Measurements from ENCODE around the gene DDX28.

The DDX28 gene

DNA sequence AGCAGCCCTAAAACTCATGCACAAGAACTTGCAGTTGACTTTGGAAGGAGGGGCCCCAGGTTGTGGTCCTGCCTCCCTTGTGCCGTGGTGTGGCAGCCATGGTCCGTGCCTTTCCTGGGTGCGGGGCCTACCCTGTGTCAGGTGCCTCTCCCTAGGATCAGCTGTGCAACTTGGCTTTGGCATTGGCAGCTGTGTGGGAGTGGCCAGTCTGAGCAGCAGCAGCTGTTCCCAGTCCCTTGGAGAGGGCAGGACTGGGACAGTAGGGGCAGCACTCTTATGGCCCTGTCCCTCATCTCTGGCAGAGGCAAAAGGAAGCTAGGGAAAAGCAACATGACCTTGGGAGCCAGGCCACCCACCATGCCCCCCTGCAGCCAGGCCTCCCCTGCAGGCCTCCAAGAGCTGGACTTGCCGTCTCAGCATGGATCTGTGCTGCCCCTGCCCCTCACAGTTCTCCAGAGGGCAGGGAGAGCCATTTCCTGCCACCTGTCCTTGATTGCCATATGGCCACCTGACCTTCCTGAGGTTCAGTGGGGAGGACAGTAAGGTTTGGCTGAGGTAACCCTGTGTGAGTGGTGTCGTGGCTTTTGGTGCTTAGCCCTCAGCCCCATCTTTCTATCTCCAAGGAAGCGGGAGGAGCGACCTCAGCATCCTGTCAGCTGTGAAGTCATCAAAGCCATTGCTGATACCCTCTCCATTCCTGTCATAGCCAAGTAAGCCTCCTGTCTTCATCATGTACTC lies 46.6 kb upstream of the DDX28 start:
- CTCF ChIA-PET, result no interaction called here
- POLR2A ChIA-PET (ENCODE audit: low non-redundant PET), result interaction anchor here (0.6 kb wide), 1 partner anchor 253 kb away, joined by 3 read pairs; no protein-coding TSS in a partner anchor
- DNase-seq (ENCODE audit: low spot score), result no peak
- TF ChIP-seq, protein P1, sequence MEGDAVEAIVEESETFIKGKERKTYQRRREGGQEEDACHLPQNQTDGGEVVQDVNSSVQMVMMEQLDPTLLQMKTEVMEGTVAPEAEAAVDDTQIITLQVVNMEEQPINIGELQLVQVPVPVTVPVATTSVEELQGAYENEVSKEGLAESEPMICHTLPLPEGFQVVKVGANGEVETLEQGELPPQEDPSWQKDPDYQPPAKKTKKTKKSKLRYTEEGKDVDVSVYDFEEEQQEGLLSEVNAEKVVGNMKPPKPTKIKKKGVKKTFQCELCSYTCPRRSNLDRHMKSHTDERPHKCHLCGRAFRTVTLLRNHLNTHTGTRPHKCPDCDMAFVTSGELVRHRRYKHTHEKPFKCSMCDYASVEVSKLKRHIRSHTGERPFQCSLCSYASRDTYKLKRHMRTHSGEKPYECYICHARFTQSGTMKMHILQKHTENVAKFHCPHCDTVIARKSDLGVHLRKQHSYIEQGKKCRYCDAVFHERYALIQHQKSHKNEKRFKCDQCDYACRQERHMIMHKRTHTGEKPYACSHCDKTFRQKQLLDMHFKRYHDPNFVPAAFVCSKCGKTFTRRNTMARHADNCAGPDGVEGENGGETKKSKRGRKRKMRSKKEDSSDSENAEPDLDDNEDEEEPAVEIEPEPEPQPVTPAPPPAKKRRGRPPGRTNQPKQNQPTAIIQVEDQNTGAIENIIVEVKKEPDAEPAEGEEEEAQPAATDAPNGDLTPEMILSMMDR (conservative IDR thresholded peaks at IDR 0.05; ENCODE audit: low read depth), result no peak
- H3K27ac ChIP-seq, result peak overlapping the region; percentile 26; the same call in 1 of the 2 replicates

DNA sequence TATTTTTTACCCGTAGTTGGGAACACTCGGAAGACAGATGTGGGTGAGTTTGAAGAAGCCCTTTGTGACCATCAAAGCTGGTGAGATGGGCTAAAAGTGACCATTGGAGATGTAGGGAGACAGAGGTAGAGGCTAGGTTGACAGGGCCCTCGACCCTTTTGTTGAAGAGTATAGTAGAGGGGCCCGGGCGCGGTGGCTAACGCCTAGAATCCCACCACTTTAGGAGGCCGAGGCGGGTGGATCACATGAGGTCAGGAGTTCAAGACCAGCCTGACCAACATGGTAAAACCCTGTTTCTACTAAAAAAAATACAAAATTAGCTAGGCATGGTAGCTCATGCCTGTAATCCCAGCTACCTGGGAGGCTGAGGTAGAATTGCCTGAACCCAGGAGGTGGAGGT lies 45.9 kb upstream of the DDX28 start:
- DNase-seq (ENCODE audit: low spot score), result no peak
- CTCF ChIA-PET, result interaction anchor here (1.0 kb wide), 1 partner anchor 16 kb away, joined by 5 read pairs; the partner anchor contains the start of gene NFATC3
- TF ChIP-seq, protein P1 (conservative IDR thresholded peaks at IDR 0.05; ENCODE audit: low read depth), result no peak
- POLR2A ChIA-PET (ENCODE audit: low non-redundant PET), result no interaction called here
- no peak overlapping the region for H3K27ac ChIP-seq

DNA sequence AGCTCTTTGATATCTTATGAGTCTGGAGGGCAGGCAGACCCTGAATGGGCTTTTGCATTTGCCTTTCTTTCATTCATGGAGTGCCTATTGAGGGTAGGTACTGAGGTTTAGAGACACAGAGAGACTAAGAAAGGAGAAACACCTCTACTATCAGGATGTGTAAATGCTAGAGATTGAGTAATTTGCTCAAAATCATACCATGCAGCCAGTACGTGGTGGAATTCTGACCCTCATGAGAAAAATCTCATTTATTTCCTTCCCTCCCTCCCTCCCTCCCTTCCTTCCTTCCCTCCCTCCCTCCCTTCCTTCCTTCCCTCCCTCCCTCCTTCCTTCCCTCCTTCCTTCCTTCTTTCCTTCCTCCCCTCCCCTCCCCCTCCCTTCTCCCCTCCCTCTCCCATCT lies 43.7 kb upstream of the DDX28 start:
- no peak for DNase-seq (ENCODE audit: low spot score)
- POLR2A ChIA-PET (ENCODE audit: low non-redundant PET), result no interaction called here
- CTCF ChIA-PET, result no interaction called here
- TF ChIP-seq, protein P1 (conservative IDR thresholded peaks at IDR 0.05; ENCODE audit: low read depth), result no peak
- no peak overlapping the region for H3K27ac ChIP-seq

DNA sequence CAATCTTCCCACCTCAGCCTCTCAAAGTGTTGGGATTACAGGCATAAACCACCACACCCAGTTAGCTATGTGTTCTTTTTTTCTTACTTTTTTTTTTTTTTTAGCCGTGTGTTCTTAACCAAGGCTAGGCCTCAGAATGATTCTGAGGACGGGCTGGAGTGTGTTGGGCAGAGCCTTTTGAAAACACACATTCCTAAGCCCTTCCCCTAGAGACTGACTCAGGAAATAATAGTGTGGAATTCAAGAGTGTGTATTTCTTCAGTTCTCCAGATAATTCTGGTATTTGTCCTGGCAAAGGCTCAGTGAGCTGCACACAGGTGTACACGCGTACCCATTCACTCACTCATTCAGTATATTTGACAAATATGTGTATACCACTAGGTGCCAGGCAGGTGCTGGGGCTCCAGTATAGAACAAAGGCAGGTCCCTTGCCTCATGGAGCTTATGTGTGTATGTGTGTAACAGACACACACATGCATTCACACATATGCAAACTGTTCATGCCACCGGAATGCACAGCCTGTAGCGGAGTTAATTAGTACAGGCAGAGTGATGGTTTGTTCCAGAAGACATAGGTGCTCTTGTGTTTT lies 42.8 kb upstream of the DDX28 start:
- no peak for DNase-seq (ENCODE audit: low spot score)
- POLR2A ChIA-PET (ENCODE audit: low non-redundant PET), result no interaction called here

DNA sequence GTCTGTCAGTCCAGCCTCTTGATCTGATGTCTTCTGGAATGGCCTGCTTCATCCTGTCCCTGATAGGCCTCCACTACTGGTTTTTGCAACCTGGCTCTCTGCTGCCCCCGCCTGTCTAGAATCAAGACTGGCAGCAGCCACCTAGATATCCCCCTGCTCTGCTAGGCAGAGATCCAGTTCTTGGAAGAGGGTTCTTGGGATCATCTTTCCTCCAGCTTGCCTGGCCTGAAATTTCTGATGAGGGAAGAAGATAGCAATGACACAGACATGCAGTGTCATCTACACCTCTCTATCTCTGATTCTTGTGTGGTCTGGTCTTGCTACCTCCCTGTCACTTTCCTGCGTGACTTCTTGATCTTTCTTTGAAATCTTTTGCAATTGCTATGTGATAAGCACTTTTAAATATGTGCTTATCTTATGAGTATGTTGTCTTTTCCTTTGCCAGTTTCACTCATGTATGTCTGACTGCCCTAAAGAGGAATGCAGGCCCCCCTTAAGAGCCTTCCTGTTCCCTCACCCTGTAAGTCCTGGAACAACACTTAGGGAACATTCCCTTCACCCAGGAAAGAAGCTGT lies 41.8 kb upstream of the DDX28 start:
- peak overlapping the region; percentile 60 for H3K27ac ChIP-seq
- POLR2A ChIA-PET (ENCODE audit: low non-redundant PET), result no interaction called here

More for the DNA sequence above, 42.8 kb upstream of the DDX28 start:
- H3K27ac ChIP-seq, result peak overlapping the region; percentile 59
- TF ChIP-seq, protein P1 (conservative IDR thresholded peaks at IDR 0.05; ENCODE audit: low read depth), result no peak
- CTCF ChIA-PET, result interaction anchor here (0.6 to 1.9 kb wide), 6 partner anchors 18 to 262 kb away, joined by 3 to 8 read pairs (median 3); no protein-coding TSS in a partner anchor

DNA sequence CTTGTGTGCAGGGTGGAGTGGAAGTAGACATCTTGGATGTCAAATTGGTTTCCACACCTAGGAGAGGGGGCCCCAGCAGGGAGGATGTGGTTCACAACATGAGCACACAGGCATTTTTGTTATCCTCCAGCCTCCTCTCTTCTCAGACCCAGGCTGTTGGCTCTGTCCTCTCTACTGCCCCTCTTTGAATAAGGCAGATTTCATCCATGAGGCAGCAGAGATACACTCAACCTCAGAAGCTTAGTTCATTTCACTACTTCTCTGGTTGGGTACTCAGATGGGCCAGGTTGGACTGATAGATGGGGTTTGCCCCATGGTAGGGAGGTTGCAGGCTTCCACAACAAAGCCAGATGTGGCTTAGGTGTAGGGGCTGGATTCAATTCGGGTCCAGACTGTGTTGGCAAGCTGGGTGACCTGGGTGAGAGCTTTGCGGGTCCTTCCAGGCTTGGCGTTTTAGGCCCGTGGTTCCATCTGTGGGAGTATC lies 39.9 kb upstream of the DDX28 start:
- H3K27ac ChIP-seq, result no peak overlapping the region
- ChIA-PET POLR2A (ENCODE audit: low non-redundant PET) (no interaction called here), CTCF (interaction anchor here (0.6 kb wide), 1 partner anchor 391 kb away, joined by 4 read pairs; no protein-coding TSS in a partner anchor)
- no peak for DNase-seq (ENCODE audit: low spot score)
- TF ChIP-seq, protein P1 (conservative IDR thresholded peaks at IDR 0.05; ENCODE audit: low read depth), result no peak

More for the DNA sequence above, 41.8 kb upstream of the DDX28 start:
- CTCF ChIA-PET, result interaction anchor here (0.6 to 1.9 kb wide), 10 partner anchors 17 to 320 kb away, joined by 3 to 8 read pairs (median 4); no protein-coding TSS in a partner anchor
- DNase-seq (ENCODE audit: low spot score), result peak; percentile 70
- TF ChIP-seq, protein P1 (conservative IDR thresholded peaks at IDR 0.05; ENCODE audit: low read depth), result peak; percentile 74

All from RWPE1 (cell line).